ENCODE data around the gene CDK15.

- TF ChIP-seq, protein P1, sequence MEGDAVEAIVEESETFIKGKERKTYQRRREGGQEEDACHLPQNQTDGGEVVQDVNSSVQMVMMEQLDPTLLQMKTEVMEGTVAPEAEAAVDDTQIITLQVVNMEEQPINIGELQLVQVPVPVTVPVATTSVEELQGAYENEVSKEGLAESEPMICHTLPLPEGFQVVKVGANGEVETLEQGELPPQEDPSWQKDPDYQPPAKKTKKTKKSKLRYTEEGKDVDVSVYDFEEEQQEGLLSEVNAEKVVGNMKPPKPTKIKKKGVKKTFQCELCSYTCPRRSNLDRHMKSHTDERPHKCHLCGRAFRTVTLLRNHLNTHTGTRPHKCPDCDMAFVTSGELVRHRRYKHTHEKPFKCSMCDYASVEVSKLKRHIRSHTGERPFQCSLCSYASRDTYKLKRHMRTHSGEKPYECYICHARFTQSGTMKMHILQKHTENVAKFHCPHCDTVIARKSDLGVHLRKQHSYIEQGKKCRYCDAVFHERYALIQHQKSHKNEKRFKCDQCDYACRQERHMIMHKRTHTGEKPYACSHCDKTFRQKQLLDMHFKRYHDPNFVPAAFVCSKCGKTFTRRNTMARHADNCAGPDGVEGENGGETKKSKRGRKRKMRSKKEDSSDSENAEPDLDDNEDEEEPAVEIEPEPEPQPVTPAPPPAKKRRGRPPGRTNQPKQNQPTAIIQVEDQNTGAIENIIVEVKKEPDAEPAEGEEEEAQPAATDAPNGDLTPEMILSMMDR (conservative IDR thresholded peaks at IDR 0.05), result no peak
- no peak for TF ChIP-seq EZH2 (IDR thresholded peaks at IDR 0.05; ENCODE audit: low read depth)
Measured at GRCh38 chr2:201936817-201937216, 130.5 kb downstream of the CDK15 start.

Data from PC-9 (cell line).